GM19240 (cell line): ENCODE results near the gene CDT1.
"Not testable (repeated sequence)": the region's sequence is repeated elsewhere in the genome, so short reads cannot be mapped to it uniquely, and the experiment has no call there.

Experiments
- DNase-seq: peaks from one replicate; pipeline ENCODE4 v3.0.0; 2011; ENCODE audit warnings: low spot score; ENCODE audit not compliant: insufficient read length

The CDT1 gene

DNA sequence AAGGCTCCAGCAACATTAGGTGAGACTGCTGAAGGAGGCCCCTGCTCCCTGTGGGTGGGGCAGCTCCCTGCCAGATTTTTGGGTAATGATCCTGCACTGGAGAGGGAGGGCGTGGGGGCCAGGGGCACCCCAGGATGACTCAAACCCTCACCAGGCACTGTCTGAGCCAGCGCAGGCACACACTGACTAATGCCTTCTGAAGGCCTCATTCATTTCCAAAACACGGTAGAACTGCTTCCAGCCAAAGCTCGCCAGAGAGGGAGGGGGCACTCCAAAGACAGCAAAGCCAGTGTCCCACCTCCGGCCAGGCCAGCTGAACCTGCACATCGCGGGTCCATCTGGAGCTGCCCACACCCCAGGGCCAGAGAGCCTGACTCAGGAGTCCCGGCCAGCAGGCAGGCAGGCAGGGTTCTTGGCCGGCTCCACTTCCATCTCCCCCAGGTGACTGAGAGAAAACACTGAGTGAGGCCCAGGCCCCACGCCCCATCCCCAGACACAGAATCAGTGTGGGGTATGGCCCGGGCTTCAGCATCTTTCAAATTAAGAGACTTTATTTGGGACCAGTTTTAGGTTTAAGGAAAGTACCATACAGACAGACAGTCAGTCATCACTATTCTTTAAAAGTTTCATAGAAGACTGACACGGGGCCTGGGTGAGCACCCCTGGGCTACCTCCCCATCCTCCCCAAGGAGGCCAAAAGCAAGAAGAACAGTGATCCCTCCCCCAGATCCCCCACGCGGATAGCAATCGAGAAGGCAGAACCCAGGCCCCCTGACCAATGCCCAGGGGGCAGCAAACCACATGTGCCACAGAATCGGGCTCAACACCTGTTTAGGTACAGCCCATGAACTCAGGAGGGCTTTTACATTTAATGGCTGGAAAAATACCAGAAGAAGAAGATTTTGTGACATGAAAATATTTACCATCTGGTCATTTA, 20.9 kb upstream of the CDT1 start:
- no peak for DNase-seq

GRCh38 chr16:88783391-88784073, 20.1 kb upstream of the CDT1 start:
- DNase-seq = no peak

- no peak for DNase-seq
Measured at GRCh38 chr16:88784074-88784855, 19.3 kb upstream of the CDT1 start.

- no peak for DNase-seq
Measured at GRCh38 chr16:88784856-88785105, 18.8 kb upstream of the CDT1 start.

- DNase-seq = no peak
Measured at GRCh38 chr16:88785106-88785924, 18.3 kb upstream of the CDT1 start, which contains the start of gene PIEZO1. PIEZO1 (minus strand) TSS chr16:88785220; CDS start chr16:88784964, 256 bp downstream.

DNA sequence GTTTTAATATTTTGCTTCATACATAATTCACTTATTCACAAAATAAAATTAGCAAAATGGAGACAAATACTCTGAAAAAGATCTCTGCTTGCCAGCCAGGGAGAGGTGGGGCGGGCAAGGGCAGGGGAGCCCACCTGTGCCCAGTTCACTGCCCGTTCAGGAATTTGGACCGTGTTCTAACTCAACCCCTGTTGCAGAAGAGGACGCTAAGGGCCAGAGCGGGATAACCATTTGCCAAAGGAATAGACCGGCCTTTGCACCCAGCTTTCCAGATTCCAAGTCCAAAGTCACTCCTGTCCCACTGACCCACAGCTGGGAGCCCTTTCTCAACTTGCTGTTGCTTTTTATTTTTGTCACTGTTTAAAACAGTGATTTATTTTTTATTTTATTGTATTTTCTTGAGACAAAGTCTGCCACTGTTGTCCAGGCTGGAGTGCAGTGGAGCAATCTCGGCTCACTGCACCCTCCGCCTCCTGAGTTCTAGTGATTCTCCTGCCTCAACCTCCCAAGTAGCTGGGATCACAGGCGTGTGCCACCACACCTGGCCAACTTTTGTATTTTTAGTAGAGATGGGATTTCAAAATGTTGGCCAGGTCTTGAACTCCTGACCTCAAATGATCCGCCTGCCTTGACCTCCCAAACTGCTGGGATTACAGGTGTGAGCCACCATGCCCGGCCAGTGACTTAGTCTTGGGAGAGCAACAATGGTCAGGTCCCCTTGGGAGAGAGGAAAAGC, 15.8 kb upstream of the CDT1 start:
- DNase-seq = no peak

GRCh38 chr16:88788749-88789148, 14.8 kb upstream of the CDT1 start:
- DNase-seq = not testable (repeated sequence)

GRCh38 chr16:88789594-88789993, 14.0 kb upstream of the CDT1 start:
- no peak for DNase-seq

- DNase-seq = no peak
Measured at GRCh38 chr16:88790312-88791211, 13.0 kb upstream of the CDT1 start.

GRCh38 chr16:88792078-88792550, 11.5 kb upstream of the CDT1 start:
- DNase-seq = no peak

GRCh38 chr16:88792668-88793250, 10.8 kb upstream of the CDT1 start:
- no peak for DNase-seq

- DNase-seq = no peak
Measured at GRCh38 chr16:88793251-88793954, 10.2 kb upstream of the CDT1 start.

DNA sequence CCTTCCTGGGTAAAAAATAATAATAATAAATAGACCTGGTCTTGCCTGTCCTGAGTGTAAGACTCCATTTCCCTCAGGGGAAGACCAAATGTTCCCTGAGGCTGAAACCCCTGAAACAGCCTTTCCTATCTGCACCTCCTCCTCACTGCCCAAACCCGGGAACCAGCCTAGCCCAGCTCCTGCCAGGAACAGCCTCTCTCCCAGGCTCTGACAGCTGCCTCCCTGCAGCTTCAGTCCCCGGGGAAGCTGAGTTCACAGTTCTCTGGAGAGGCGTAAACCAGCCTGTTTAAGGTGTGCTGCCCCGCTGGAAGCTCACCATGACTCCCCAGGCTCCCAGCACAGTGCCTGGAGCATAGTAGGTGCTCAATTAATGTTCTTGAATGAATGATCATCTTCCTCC, 7.3 kb upstream of the CDT1 start:
- no peak for DNase-seq

DNA sequence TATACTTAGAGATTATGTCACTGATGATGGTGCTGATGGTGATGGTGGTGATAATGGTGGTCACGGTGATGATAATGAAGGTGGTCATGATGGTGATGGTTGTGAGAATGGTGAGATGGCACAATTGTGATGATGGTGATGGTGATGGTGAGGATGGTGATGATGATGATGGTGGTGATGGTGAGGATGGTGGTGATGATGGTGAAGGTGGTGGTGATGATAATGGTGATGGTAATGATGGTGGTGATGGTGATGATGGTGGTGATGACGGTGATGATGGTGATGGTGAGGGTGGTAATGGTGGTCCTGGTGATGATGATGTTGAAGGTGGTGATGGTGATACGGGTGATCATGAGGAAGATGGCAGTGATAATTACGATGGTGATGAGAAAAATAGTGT, 5.5 kb upstream of the CDT1 start:
- DNase-seq = no peak

- no peak for DNase-seq
Measured at GRCh38 chr16:88798772-88799455, 4.7 kb upstream of the CDT1 start.

GRCh38 chr16:88799569-88800276, 3.9 kb upstream of the CDT1 start:
- no peak for DNase-seq

- DNase-seq = no peak
Measured at GRCh38 chr16:88800277-88800592, 3.4 kb upstream of the CDT1 start.
